ENCODE results near the gene ENTPD2.

DNA sequence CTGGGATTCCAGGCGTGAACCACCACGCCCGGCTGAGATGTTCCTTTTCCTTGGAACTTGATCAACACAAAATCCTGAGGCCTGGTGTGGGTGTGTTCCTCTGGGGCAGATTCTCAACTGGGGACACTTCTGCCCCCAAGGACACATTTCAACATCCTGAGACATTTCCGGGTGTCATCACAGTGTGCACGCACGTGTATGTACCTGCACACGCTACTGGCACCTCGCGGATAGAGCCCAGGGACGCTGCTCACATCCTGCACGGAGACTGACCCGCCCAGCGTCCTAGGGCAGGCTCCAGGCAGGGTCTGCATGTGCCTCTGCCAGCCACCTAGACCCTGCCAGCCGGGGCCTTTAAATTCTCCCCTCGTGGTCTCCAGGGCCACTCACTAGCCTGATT is 8.5 kb upstream of the ENTPD2 start:
- TF ChIP-seq, protein P1, sequence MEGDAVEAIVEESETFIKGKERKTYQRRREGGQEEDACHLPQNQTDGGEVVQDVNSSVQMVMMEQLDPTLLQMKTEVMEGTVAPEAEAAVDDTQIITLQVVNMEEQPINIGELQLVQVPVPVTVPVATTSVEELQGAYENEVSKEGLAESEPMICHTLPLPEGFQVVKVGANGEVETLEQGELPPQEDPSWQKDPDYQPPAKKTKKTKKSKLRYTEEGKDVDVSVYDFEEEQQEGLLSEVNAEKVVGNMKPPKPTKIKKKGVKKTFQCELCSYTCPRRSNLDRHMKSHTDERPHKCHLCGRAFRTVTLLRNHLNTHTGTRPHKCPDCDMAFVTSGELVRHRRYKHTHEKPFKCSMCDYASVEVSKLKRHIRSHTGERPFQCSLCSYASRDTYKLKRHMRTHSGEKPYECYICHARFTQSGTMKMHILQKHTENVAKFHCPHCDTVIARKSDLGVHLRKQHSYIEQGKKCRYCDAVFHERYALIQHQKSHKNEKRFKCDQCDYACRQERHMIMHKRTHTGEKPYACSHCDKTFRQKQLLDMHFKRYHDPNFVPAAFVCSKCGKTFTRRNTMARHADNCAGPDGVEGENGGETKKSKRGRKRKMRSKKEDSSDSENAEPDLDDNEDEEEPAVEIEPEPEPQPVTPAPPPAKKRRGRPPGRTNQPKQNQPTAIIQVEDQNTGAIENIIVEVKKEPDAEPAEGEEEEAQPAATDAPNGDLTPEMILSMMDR (IDR thresholded peaks at IDR 0.05), result no peak
- no peak for TF ChIP-seq POLR2A (IDR thresholded peaks at IDR 0.05)
